GOT3 (cell line): Measurements from ENCODE around the gene SEC24C.
"Not testable (repeated sequence)": the region's sequence is repeated elsewhere in the genome, so short reads cannot be mapped to it uniquely, and the experiment has no call there.

ENCODE experiments used
- DNase-seq: peaks from one replicate; lab custom pipeline; 2025; ENCODE audit warnings: mixed read lengths; lab: John Stamatoyannopoulos, UW

SEC24C gene

DNA sequence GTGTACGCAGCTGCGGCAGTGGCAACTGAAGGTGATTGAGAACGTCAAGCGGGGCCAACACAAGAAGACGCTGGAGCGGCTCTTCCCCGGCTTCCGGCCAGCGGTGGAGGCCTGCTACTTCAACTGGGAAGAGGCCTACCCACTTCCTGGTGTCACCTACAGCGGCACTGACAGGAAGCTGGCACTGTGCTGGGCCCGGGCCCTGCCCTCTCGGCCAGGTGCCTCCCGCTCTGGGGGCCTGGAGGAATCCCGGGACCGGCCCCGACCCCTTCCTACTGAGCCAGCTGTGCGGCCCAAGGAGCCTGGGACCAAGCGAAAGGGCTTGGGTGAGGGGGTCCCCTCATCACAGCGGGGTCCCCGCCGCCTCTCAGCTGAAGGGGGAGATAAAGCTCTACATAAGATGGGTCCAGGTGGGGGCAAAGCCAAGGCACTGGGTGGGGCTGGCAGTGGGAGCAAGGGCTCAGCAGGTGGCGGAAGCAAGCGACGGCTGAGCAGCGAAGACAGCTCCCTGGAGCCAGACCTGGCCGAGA is 47.8 kb downstream of the SEC24C start:
- no peak for DNase-seq

DNA sequence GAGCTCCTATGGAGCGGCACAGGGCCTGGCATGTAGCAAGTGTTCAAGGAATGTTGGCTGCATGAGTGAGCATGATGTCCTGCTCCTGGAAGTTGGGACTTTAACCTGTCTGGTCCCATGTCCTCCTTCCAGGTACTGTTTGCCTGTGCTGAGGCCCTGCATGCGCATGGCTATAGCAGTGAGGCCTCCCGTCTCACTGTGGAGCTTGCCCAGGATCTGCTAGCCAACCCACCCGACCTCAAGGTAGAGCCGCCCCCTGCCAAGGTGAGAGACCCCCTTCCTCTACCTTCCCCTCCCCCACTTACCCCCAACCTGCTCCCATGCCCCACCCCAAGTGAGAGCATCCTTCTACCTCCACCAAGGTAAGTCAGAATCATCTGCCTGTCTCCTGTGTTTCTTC is 49.3 kb downstream of the SEC24C start:
- DNase-seq: no peak

DNA sequence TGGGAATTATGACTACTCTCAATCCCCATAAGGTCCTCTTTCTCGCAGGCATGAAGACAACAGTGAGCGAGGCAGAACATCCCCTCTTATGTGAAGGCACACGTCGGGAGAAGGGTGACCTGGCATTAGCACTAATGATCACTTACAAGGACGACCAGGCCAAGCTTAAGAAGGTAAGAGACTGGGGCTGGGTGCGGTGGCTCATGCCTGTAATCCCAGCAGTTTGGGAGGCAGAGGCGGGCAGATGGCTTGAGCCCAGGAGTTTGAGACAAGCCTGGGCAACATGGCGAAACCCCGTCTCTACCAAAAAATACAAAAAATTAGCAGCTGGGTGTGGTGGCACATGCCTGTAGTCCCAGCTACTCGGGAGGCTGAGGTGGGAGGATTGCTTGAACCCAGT is 51.3 kb downstream of the SEC24C start:
- DNase-seq: not testable (repeated sequence)

DNA sequence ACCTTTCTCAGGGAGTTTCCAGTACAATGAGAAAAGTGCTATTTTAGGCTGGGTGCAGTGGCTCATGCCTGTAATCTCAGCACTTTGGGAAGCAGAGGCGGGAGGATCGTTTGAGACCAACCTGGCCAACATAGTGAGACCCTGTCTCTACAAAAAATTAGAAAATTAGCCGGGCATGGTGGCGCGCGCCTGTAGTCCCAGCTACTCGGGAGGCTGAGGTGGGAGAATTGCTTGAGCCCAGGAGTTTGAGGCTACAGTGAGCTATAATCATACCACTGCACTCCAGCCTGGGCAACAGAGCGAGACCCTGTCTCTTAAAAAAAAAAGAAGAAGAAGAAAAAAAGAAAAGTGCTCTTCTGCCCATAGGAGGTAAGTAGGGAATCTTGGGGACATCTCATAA is 51.9 kb downstream of the SEC24C start:
- not testable (repeated sequence) for DNase-seq

DNA sequence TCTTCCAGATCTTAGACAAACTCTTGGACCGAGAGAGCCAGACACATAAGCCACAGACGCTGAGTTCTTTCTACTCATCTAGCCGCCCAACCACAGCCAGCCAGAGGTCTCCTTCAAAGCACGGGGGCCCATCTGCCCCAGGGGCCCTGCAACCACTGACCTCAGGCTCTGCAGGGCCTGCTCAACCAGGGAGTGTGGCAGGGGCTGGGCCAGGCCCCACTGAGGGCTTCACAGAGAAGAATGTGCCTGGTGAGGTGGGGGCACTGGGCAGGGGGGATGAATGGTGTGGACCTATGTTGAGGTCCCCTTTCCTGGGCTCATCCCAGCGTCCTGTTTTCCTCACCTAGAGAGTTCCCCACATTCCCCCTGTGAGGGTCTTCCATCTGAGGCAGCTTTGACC is 52.6 kb downstream of the SEC24C start:
- no peak for DNase-seq

DNA sequence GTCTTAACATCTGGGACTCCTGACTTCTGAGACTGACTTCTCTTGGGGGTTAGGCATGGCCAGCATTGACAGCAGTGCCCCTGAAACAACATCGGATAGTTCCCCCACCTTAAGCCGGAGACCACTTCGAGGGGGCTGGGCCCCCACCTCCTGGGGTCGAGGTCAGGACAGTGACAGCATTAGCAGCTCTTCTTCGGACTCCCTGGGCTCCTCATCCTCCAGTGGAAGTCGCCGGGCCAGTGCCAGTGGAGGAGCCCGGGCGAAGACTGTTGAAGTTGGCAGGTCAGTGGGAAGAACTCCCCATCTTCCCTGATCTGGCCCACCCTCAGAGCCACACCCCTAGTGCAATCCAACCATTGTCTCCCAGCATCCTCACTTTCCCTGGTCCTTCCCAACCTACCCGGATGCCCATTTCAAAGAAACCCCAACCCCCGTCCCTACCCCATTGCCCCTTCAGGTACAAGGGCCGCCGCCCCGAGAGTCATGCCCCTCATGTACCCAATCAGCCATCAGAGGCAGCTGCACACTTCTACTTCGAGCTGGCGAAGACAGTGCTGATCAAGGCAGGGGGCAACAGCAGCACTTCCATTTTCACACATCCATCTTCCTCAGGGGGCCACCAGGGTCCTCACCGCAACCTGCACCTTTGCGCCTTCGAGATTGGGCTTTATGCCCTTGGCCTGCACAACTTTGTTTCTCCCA is 53.3 kb downstream of the SEC24C start:
- DNase-seq: no peak

DNA sequence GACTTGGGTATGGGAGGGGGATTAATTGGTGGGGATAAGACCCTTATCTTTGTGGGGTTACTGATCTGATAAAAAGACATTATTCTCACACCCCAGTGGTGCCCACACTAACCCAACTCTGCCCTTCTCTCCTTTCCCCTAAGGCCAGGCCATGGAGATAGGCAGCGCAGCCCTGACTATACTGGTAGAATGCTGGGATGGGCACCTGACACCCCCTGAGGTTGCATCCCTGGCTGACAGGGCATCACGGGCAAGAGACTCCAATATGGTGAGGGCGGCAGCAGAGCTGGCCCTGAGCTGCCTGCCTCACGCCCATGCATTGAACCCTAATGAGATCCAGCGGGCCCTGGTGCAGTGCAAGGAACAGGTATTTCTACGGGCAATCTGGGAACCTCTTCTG is 53.9 kb downstream of the SEC24C start:
- DNase-seq: no peak

DNA sequence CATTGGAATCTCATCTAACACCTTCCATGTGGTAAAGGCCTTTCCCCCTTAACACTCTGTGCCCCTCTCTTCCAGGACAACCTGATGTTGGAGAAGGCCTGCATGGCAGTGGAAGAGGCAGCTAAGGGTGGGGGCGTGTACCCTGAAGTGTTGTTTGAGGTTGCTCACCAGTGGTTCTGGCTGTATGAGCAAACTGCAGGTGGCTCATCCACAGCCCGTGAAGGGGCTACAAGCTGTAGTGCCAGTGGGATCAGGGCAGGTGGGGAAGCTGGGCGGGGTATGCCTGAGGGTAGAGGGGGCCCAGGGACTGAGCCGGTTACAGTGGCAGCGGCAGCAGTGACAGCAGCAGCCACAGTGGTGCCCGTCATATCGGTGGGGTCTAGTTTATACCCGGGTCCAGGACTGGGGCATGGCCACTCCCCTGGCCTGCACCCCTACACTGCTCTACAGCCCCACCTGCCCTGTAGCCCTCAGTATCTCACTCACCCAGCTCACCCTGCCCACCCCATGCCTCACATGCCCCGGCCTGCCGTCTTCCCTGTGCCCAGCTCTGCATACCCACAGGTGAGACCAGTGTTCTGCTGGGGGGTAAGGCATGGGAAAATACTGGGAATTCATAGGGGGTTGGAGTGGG is 54.9 kb downstream of the SEC24C start:
- DNase-seq: no peak

DNA sequence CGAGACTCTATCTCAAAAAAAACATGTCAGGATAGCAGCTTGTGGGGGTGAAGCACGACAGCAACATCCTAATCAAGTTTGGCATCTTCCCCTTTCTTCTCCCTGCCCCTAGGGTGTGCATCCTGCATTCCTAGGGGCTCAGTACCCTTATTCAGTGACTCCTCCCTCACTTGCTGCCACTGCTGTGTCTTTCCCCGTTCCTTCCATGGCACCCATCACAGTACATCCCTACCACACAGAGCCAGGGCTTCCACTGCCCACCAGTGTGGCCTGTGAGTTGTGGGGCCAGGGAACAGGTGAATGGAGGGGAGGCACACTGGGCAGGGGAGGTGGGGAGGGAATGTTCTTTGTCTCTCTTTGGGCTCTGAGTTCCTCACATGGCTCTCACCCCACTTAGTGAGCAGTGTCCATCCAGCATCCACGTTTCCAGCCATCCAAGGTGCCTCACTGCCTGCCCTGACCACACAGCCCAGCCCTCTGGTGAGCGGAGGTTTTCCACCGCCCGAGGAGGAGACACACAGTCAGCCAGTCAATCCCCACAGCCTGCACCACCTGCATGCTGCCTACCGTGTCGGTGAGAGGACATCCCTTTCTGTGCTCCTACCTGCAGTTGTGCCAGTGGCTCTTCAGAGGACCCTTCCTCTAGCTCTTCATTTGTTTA is 55.9 kb downstream of the SEC24C start:
- no peak for DNase-seq

DNA sequence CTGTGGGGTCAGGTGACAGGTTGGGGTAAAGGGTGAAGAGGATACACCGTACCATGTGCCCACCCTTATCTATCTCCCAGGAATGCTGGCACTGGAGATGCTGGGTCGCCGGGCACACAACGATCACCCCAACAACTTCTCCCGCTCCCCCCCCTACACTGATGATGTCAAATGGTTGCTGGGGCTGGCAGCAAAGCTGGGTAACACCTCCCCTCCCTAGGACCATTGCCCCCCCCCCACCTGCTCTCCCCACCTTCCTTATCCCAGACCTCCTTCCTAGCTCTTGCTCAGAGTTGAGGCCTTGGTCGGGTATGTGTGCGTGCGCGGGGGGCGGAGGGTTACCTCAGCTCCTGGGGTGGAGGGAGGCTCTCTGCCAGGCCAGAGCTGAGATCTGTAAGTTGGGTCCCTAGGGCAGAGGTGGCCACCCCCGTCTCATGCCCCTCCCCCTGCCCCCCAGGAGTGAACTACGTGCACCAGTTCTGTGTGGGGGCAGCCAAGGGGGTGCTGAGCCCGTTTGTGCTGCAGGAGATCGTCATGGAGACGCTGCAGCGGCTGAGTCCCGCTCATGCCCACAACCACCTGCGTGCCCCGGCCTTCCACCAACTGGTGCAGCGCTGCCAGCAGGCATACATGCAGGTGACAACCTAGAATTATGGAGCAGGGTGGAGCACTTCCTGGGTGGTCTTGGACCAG is 56.5 kb downstream of the SEC24C start:
- DNase-seq: no peak

DNA sequence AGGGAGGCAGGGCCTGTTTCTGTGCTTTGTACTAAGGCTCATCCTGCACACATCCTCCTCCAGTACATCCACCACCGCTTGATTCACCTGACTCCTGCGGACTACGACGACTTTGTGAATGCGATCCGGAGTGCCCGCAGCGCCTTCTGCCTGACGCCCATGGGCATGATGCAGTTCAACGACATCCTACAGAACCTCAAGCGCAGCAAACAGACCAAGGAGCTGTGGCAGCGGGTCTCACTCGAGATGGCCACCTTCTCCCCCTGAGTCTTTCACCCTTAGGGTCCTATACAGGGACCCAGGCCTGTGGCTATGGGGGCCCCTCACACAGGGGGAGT is 57.0 kb downstream of the SEC24C start:
- DNase-seq: no peak

DNA sequence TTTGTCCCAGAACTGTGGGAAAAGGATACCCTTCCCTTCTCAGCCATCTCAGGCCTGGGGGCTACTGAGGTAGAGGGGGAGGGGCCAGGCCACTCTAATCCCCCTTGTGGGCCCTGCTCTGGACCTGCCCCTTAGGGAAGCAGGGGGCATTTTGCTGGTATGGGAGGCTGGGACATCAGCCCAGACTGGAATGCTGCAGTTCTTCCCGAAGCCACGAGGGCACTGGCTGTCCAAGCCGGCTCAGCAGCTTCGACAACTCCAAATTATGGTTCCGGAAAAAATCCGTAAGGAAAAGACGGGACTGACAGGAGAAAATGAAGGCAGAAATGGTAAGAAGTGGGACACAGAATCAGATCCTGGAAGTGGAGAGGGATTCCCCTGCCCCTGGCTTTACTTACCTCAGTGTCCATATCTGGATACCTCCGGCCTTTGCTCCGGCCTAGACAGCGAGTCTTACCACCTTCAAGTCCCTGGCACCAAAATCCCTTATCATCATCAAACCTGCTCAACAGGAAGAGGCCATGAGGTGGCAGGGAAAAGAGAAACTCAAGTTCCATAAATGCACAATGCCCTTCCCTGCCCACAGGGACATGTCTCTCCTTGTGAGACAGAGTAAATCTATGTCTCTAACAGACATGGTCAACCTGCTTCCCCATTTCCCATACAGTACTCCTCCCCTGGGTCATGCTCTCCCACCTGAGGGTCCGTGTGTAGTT is 58.3 kb downstream of the SEC24C start:
- DNase-seq: no peak

DNA sequence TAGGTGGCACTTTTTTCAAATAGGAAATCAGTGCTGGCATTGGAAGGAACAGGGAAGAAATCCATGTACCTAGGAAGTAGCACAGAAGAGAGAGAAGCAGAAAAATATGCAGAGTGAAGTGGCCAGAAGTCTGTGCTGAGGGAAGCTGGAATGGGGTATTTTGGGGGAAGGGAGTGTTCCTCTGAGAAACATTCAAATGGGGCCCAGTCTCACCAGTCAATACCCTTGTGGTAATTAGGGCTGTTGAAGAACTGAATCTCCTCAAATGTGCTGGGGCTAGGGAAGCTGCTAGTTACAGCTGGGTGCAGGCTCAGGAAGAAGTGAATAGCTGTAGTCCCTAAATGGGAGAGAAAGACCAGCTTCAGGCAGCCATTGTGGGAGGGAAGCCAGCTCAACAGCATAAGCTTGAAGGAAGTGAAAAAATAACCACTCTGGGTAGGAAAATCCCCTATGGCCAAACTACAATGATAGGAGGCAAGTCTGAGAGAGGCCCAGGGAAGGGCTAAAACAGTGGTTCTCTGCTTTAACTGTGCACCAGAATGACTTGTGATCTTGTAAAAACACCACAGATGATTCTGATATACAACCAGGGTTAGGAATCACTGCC is 59.6 kb downstream of the SEC24C start:
- DNase-seq: no peak

DNA sequence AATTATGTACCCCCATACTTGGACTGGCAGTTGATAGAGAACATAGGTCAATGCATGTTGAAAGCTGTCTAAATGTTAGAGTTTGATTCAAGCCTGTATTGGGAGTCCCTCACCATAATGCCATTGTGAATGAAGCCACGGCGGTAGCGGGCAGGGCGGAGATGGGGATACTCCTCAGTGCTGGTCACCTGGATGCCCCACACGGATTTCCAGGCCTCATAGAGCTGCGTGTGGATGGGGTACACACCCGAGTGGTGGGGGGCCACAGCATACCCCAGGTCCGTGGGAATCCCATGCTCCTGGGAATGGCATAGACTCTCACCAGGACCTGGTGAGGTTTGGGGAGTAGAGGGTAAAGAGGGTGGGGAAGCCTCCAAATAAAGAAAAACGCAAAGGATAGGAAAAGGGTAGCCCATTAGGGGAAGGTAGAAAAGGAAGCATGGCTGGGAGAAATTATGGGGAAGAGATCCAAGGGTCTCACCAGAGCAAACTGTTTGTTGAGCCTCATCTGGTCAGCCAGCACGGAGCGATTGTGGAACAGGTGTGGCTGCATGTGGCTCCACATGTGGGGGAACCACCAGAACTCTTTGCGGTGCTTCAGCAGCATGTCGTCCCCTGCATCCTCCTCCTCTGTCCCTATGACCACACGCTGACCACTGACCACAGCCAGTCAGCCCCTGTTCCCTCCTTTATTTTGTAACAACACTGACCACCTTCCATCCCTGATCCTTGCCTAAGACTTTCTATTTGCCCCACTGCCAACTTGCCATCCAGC is 62.2 kb downstream of the SEC24C start:
- DNase-seq: no peak

DNA sequence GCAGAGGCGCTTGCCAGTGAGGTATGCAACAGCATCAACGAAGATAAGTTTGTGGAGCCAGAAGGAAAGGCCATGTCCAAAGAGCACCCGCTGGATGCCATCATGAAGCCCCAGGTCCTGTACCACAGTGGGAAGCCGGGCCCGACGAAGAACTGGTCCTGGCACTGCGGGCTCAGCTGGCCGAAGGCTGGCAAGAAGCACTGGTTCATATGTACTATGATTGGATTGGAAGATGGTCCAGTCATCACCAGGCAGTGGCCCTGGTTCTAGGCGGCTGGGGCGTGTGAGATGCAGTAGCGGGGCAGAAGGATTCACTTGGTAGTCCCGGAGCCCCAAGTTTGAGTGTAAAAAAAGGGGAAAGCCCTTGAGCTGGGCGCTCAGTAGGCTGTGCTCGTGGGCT is 63.3 kb downstream of the SEC24C start:
- DNase-seq: no peak

DNA sequence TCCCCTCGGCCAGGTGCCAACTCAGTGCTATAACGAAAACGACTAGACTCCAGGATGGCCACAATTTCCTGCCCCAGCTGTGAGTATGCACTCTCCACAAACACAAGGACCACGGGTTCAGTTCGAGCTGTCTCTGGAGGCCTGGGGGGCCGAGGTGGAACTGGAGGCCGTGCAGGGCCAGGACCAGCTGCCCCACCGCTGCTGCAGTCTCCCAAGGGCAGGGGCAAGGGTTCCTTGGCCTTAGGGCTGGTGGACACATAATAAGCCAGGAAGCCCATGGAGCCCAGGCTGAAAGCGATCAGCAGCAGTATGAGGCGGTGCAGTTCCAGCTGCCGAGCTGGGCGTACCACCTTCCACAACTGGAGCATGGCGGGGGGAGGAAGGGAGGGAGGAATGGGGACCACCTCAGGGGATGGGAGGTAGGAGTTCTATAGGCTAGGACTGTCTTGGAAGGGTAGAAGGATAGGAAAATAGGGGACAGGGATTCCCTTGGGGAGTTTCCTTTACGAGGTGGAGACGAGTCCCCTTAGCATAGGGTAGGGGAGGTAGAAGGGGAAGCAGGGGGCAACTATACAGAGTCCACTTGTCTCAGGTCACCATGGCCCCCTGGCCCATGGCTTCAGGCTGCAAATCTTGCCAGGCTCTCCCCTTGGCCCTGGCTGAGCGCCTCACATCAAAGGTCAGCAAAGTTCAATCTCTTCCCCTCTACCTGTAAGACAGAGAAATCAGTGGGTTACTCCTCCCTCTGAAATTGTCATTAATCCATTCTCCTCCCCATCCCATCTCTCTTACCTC is 64.0 kb downstream of the SEC24C start:
- no peak for DNase-seq

DNA sequence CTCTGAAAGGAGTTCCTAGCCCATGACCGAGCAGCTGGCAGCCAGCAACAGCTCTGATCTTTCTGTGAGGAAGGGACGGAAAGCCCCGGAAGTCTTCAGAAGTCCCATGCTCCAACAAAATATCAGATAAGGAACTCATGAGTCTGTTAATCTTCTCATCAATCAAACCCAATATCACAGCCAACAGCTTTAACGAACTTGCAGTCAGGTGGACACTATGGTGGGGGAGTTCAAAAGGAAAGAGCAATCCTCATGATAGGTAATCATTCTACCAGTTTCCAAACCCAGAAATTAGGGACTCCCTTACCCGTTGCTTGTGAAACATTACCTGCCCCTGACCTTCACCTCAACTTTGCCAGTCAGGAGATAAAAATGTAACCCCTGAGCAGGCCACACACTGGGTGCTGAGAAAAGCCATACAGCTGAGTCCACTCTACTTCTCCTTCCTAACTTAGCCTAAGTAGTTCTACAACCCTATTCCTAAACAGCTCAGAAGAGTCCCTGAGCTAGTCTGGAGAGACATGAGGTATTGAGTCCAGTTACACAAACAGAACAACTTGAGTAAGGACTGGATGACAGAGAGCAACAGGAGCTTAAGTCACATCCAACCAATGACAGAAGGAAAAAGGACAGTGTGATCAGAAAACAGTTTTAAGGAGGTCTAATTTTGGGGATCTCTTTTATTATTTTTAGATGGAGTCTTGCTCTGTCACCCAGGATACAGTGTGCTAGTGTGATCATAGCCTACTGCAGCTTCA is 65.1 kb downstream of the SEC24C start:
- no peak for DNase-seq

DNA sequence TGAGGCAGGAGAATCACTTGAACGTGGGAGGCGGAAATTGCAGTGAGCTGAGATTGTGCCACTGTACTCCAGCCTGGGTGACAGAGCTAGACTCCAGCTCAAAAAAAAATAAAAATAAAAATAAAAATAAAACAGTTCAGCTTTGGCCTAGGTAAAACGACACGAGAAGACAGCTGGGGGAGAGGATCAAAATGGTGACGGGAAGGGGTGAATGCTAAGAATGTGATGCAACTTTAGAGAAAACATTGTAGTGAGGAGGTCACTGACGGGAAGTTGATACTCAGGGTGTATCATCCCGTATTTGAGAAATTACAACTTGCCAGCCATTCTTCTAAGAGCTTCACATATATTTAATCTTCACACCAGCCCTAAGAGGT is 66.2 kb downstream of the SEC24C start:
- no peak for DNase-seq

DNA sequence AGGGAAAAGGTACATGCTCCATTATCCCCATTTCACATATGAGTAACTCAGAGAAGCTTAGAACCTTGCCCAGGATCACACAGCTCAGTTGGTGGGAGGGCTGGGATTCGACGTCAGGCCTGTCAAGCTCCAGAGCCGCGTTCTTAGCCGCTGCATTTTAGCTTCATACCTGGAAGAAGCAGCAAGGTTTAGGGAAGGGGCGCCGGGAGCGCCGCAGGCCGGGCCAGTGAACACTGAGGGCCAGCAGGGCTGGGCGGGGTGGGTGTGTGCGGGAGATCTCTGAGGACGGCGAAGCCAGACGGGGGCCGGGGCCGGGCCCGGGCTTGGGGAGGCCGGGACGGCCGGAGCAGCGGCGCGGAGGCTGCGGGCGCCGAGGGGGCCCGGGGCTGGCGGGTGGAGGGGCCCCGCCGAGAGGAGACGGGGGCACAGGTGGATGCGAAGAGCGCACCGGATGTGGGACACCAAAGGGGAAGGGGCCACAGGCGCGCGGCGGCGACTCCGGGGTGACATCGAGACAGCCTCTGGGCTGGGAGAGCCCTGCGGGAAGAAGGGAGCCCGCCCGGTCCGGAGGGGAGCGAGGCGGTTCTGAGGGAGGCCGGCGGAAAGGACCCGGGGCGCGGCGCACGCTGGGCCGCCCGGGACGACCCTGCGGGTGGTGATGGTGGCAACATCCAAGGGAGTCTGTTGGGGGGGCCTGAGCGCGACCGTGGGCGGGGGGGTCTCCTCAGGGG is 66.7 kb downstream of the SEC24C start:
- no peak for DNase-seq
